CD4-positive, alpha-beta memory T cell (primary cell): Measurements from ENCODE around the gene SCFD2. TPM values are rescaled to one million over a fixed set of nuclear protein-coding genes. Genes with fewer than 3 reads are reported as not detected.

Experiments used
- CTCF ChIA-PET: fragments of 350-600 bp; sonication (Branson Sonifier 250); formaldehyde crosslinking; loops from one replicate; lab custom pipeline; 2021; ENCODE audit warnings: inconsistent platforms; ENCODE audit not compliant: partially characterized antibody; lab: Charles Lee
- POLR2A ChIA-PET: fragments of 350-600 bp; sonication (Branson Sonifier 250); formaldehyde crosslinking; loops from one replicate; lab custom pipeline; 2021; ENCODE audit not compliant: partially characterized antibody; lab: Charles Lee
- DNase-seq, 5 donors: peaks; one replicate each; pipeline versions ENCODE4 v3.0.0 to v3.0.0-alpha.2; 2020 to 2022; ENCODE audit warnings: mixed read lengths in 1 of 5
- H3K27ac ChIP-seq: one replicate; pipeline ENCODE4 v1.7.0; 2013; ENCODE audit warnings: low read depth, low read length
- H3K27me3 ChIP-seq: 2 replicates; pipeline ENCODE4 v1.7.0; 2013; ENCODE audit warnings: mild to moderate bottlenecking, low read length, moderate library complexity; ENCODE audit not compliant: insufficient read depth
- H3K36me3 ChIP-seq: 2 replicates; pipeline ENCODE4 v1.7.0; 2013; ENCODE audit warnings: mild to moderate bottlenecking, low read length, moderate library complexity; ENCODE audit not compliant: insufficient read depth
- H3K4me1 ChIP-seq: 2 replicates; pipeline ENCODE4 v1.7.0; 2013; ENCODE audit warnings: mild to moderate bottlenecking, low read length, moderate library complexity; ENCODE audit not compliant: insufficient read depth
- H3K4me3 ChIP-seq, 2 donors: one replicate each; pipeline ENCODE4 v1.7.0; 2013; ENCODE audit warnings: low read length in 2 of 2, mild to moderate bottlenecking in 1 of 2
- H3K9me3 ChIP-seq, 2 donors: one replicate each; pipeline ENCODE4 v1.7.0; 2013; ENCODE audit warnings: low read length in 2 of 2, control low read depth in 1 of 2; ENCODE audit not compliant: control insufficient read depth in 1 of 2
- H3K27ac Mint-ChIP-seq, 7 donors: one replicate each; pipeline ENCODE4 v1.8.0; 2020 to 2021; ENCODE audit warnings: mixed read lengths in 7 of 7, mild to moderate bottlenecking in 6 of 7, inconsistent platforms in 3 of 7, moderate library complexity in 3 of 7
- H3K27me3 Mint-ChIP-seq, 2 donors: one replicate each; pipeline ENCODE4 v1.8.0; 2020 to 2021; ENCODE audit warnings: mixed read lengths in 2 of 2
- H3K36me3 Mint-ChIP-seq, 2 donors: one replicate each; pipeline ENCODE4 v1.8.0; 2020 to 2021; ENCODE audit warnings: mixed read lengths in 2 of 2, inconsistent platforms in 1 of 2, mild to moderate bottlenecking in 1 of 2
- H3K4me1 Mint-ChIP-seq, 4 donors: one replicate each; pipeline ENCODE4 v1.8.0; 2020 to 2021; ENCODE audit warnings: mixed read lengths in 4 of 4, mild to moderate bottlenecking in 1 of 4
- H3K4me3 Mint-ChIP-seq, 8 donors: one replicate each; pipeline ENCODE4 v1.8.0; 2020 to 2021; ENCODE audit warnings: mixed read lengths in 8 of 8, mild to moderate bottlenecking in 7 of 8, moderate library complexity in 6 of 8, inconsistent platforms in 3 of 8
- H3K9me3 Mint-ChIP-seq, 8 donors: one replicate each; pipeline ENCODE4 v1.8.0; 2020 to 2021; ENCODE audit warnings: mixed read lengths in 8 of 8, mild to moderate bottlenecking in 5 of 8, inconsistent platforms in 3 of 8, moderate library complexity in 1 of 8
- intact Hi-C: fragments of 100-400 bp; cut with micrococcal nuclease; formaldehyde crosslinking; loops from one replicate; pipeline ENCODE4 v1.15.1; 2023
- polyA plus RNA-seq, 2 donors: library from polyadenylated mRNA; unstranded; fragments of 300-500 nt; fragmentation: Illumina TruSeq; gene quantifications; one replicate each; pipeline ENCODE4 v1.2.3, GENCODE V29; 2021
- total RNA-seq, 2 experiments: library from RNA; stranded (reverse); gene quantifications; one replicate each; pipeline ENCODE4 v1.2.3, GENCODE V29; 2021

Gene SCFD2
- total and polyA plus RNA-seq, 4 experiments from 2014 or later: 12.4 to 21.2 (median 13.5) TPM

DNA sequence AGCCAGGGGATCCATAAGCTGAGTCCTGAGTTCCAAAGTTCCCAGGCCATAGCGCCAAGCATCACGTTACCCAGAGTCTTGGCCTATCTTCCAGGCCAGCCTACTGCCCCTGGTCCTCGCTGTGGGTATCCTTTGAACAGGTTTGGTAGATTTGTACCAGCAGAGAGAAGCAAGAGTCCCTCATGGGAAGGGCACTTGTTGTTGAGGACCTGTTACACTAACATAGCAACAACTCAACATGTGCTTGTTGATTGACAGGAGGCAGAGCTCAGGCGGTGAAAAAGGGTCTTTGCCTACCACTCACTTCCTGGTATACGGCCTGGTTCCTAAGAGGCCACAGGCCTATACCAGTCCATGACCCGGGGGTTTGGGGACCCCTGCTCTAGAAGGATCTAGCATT lies 365.3 kb downstream of the SCFD2 start:
- H3K9me3 Mint-ChIP-seq: no peaks in the 10 kb centered on the region
- peaks cover 0 to 8% of the 10 kb centered on the region in 2 donors for H3K36me3 Mint-ChIP-seq
- POLR2A ChIA-PET: no interaction called here
- Histone ChIP-seq H3K36me3 (no peaks in the 10 kb centered on the region), H3K4me3 (no peak overlapping the region), H3K27me3 (no peaks in the 10 kb centered on the region), H3K27ac (no peak overlapping the region), H3K9me3 (no peaks in the 10 kb centered on the region), H3K4me1 (no peaks in the 10 kb centered on the region)
- peaks cover 0 to 4% (median under 1%) of the 10 kb centered on the region in 4 donors for H3K4me1 Mint-ChIP-seq
- H3K27ac Mint-ChIP-seq: no peak overlapping the region
- DNase-seq: no peak
- intact Hi-C loops: no loop called here
- no peaks in the 10 kb centered on the region for H3K27me3 Mint-ChIP-seq
- H3K4me3 Mint-ChIP-seq: no peak overlapping the region
- CTCF ChIA-PET: no interaction called here

DNA sequence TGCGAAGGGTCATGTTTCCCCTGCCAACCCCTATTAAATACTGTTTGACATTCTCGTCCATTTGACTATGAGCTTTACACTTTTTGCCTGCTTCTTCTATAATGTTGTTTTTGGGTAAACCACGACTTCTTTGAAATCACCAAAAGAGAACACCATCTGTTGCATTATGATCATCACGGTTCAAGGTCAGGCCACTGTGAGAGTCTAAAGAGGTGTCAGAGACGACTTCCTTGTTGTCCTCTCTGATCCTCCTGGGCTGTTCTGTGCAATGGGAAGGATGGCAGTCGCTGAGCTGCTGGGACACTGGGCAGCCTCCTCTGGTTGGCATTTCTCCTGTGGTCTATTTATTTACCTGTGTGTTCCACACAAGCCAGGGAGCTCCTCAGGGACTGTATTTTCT lies 366.2 kb downstream of the SCFD2 start:
- peaks cover 0 to 8% of the 10 kb centered on the region in 2 donors for H3K36me3 Mint-ChIP-seq
- ChIA-PET POLR2A (no interaction called here), CTCF (interaction anchor here (1.1 kb wide), 1 partner anchor 12 kb away, joined by 3 read pairs; no protein-coding TSS in a partner anchor)
- H3K4me1 Mint-ChIP-seq: peaks cover 0 to 4% (median under 1%) of the 10 kb centered on the region in 4 donors
- Histone ChIP-seq H3K27ac (no peak overlapping the region), H3K4me3 (no peak overlapping the region), H3K36me3 (no peaks in the 10 kb centered on the region), H3K4me1 (no peaks in the 10 kb centered on the region), H3K9me3 (no peaks in the 10 kb centered on the region), H3K27me3 (no peaks in the 10 kb centered on the region)
- intact Hi-C loops: no loop called here
- H3K27ac Mint-ChIP-seq: peak overlapping the region in 1 of 7 donors; percentile 42
- no peaks in the 10 kb centered on the region for H3K27me3 Mint-ChIP-seq
- H3K9me3 Mint-ChIP-seq: no peaks in the 10 kb centered on the region
- no peak overlapping the region for H3K4me3 Mint-ChIP-seq
- DNase-seq: no peak

DNA sequence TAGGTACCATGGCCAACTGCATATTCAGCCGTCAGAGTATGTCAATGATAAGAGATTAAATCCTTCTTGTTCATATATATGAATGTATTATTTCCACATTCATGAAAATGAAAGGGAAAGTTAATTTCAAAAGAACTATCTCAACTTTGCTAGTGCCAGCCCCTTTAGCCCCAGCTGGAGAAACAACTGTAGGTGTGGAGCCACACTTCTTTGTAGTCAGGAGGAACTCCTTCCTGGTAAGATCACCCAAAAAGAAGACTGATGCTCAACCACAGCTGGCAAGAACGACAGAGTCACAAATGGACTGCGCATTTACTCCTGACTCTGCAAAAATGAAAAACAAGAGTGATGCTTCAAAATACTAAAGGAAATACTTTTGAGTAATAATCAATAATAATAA lies 367.4 kb downstream of the SCFD2 start:
- no peaks in the 10 kb centered on the region for H3K9me3 ChIP-seq
- H3K4me3 ChIP-seq: no peak overlapping the region
- CTCF ChIA-PET: interaction anchor here (1.7 kb wide), 1 partner anchor 12 kb away, joined by 5 read pairs; no protein-coding TSS in a partner anchor
- Mint-ChIP-seq H3K9me3 (no peaks in the 10 kb centered on the region), H3K4me3 (no peak overlapping the region), H3K36me3 (peaks cover 0 to 11% of the 10 kb centered on the region in 2 donors), H3K27ac (no peak overlapping the region), H3K27me3 (no peaks in the 10 kb centered on the region), H3K4me1 (peaks cover 0 to 2% (median under 1%) of the 10 kb centered on the region in 4 donors)
- H3K27me3 ChIP-seq: no peaks in the 10 kb centered on the region
- H3K4me1 ChIP-seq: no peaks in the 10 kb centered on the region
- no peaks in the 10 kb centered on the region for H3K36me3 ChIP-seq
- intact Hi-C loops: no loop called here
- no peak for DNase-seq
- H3K27ac ChIP-seq: no peak overlapping the region
- POLR2A ChIA-PET: no interaction called here

DNA sequence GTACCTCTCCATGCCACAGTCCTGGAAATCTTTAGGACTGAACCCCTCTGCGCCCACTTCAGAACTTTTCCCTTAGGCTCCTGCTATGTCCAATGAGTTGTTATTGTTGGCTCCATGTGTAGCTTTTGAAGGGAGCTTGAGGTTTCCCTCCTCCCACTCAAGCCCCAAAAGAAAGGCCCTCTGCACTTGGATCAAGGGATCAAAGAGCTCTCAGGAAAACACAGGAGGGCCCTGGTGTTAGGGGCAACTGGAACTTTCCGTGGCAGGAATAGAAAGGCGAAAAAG lies 368.8 kb downstream of the SCFD2 start:
- H3K4me1 Mint-ChIP-seq: peaks cover 0 to 2% (median 0%) of the 10 kb centered on the region in 4 donors
- no peaks in the 10 kb centered on the region for H3K4me1 ChIP-seq
- H3K36me3 ChIP-seq: no peaks in the 10 kb centered on the region
- DNase-seq: no peak
- H3K27ac ChIP-seq: no peak overlapping the region
- no peak overlapping the region for H3K4me3 Mint-ChIP-seq
- no peak overlapping the region for H3K4me3 ChIP-seq
- H3K27me3 Mint-ChIP-seq: no peaks in the 10 kb centered on the region
- H3K9me3 Mint-ChIP-seq: no peaks in the 10 kb centered on the region
- ChIA-PET CTCF (no interaction called here), POLR2A (no interaction called here)
- no peaks in the 10 kb centered on the region for H3K9me3 ChIP-seq
- no peaks in the 10 kb centered on the region for H3K27me3 ChIP-seq
- intact Hi-C loops: no loop called here
- H3K27ac Mint-ChIP-seq: no peak overlapping the region
- peaks cover 0 to 14% of the 10 kb centered on the region in 2 donors for H3K36me3 Mint-ChIP-seq

DNA sequence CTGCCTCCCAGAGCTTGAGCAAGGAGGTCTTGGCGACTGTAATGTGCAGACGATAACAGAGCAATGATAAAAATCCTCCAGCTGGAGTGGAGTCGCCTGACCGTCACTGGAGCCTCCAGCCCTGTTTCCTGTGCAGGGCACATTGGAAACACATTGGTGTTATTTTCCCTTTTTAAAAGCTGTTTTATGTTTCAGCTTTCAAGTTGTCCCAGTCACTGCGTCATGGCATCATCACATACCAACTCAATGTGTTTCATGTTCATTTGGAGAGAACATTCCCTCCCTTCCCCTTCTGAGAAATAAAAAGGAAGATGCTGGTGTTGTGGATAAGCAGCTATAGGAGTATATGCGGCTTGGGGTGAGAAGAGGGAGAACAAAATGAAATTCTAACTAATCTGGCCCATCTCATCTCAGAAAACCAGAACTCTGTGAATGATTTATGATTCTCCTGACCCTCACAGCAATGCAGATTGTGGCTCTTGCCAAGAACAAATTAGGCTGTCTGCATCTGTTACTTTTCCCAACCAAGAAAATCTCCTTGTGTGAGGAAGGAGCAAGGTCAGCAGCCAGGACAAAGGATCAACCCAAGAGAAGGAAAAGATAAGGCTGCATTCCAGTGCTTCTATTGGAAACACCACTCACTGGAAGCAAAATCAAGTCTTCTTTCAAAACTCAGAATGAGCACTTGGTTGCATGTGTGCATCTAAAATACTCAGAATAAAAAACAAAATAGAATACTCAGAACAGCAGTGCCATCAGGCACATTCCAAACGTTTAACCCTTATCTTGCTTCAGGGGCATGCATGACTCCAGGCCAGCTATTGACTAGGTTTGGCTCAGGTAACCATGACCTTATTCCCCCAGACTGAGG lies 369.4 kb downstream of the SCFD2 start:
- CTCF ChIA-PET: no interaction called here
- Histone ChIP-seq H3K36me3 (no peaks in the 10 kb centered on the region), H3K27me3 (no peaks in the 10 kb centered on the region), H3K4me1 (no peaks in the 10 kb centered on the region), H3K27ac (no peak overlapping the region), H3K9me3 (no peaks in the 10 kb centered on the region), H3K4me3 (no peak overlapping the region)
- H3K4me1 Mint-ChIP-seq: peaks cover 0 to 2% (median 0%) of the 10 kb centered on the region in 4 donors
- no peaks in the 10 kb centered on the region for H3K27me3 Mint-ChIP-seq
- H3K27ac Mint-ChIP-seq: no peak overlapping the region
- H3K9me3 Mint-ChIP-seq: no peaks in the 10 kb centered on the region
- peaks cover 0 to 17% of the 10 kb centered on the region in 2 donors for H3K36me3 Mint-ChIP-seq
- intact Hi-C loops: no loop called here
- peak overlapping the region in 1 of 8 donors; percentile 4 for H3K4me3 Mint-ChIP-seq
- no peak for DNase-seq
- POLR2A ChIA-PET: no interaction called here

DNA sequence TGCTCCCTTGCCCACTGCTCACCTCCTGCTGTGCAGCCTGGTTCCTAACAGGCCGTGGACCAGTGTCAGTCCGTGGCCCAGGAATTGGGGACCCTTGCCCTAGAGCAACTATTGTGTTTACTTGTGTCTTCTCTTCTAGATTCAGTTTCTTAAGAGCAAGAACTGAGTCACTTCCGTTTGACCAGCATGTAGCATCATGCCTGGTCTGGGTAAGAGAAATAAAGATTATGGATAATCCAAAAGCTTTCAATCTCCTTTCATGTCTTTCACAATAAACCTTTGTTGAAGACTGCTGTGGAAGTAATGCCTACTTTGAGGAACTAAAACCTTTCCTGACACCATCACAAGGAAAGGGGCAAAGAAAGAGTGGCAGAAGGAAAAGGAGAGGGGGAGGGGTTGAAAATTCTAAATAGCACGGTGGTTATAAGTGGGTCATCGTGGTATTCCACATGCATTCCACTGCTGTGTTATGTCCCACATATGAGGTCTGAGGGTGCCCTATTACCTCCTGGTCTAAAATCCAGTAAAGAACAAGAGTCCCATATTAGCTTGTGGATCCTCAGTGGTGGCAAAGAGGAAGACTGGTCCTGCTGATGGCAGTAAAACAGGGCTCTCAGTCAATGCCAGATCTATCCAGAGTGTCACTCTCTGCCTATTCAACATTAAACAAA lies 370.4 kb downstream of the SCFD2 start:
- H3K27ac ChIP-seq: no peak overlapping the region
- Mint-ChIP-seq H3K27me3 (no peaks in the 10 kb centered on the region), H3K9me3 (no peaks in the 10 kb centered on the region), H3K4me1 (peaks cover 0 to 2% (median 0%) of the 10 kb centered on the region in 4 donors), H3K36me3 (peaks cover 0 to 19% of the 10 kb centered on the region in 2 donors), H3K27ac (no peak overlapping the region), H3K4me3 (no peak overlapping the region)
- intact Hi-C loops: no loop called here
- POLR2A ChIA-PET: no interaction called here
- H3K4me3 ChIP-seq: no peak overlapping the region
- CTCF ChIA-PET: no interaction called here
- no peaks in the 10 kb centered on the region for H3K36me3 ChIP-seq
- no peaks in the 10 kb centered on the region for H3K9me3 ChIP-seq
- DNase-seq: no peak
- H3K4me1 ChIP-seq: no peaks in the 10 kb centered on the region
- no peaks in the 10 kb centered on the region for H3K27me3 ChIP-seq

DNA sequence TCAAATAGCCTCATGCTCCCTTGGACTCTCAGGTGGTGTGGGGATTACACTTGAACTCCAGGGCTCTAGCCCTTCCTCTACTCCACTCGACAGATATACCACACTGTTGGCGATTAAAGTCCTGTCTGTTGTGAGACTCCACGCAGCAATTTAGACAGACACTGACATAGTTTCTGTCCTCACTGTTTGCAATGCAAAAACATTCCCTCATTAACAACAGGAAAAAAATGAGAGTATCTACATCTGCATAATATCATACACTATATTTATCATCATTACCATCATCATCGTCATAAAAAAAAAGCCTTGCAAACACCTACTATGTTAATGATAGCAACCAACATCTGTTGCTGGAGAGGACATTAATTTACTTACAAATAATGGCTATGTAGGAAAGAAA lies 371.3 kb downstream of the SCFD2 start:
- Histone ChIP-seq H3K4me3 (no peak overlapping the region), H3K27ac (no peak overlapping the region), H3K36me3 (no peaks in the 10 kb centered on the region), H3K27me3 (no peaks in the 10 kb centered on the region), H3K9me3 (no peaks in the 10 kb centered on the region), H3K4me1 (no peaks in the 10 kb centered on the region)
- H3K4me1 Mint-ChIP-seq: peaks cover 0 to 2% (median under 1%) of the 10 kb centered on the region in 4 donors
- no peaks in the 10 kb centered on the region for H3K27me3 Mint-ChIP-seq
- POLR2A ChIA-PET: no interaction called here
- no peak overlapping the region for H3K4me3 Mint-ChIP-seq
- peaks cover 0 to 16% of the 10 kb centered on the region in 2 donors for H3K36me3 Mint-ChIP-seq
- intact Hi-C loops: no loop called here
- H3K27ac Mint-ChIP-seq: no peak overlapping the region
- no peaks in the 10 kb centered on the region for H3K9me3 Mint-ChIP-seq
- no peak for DNase-seq
- CTCF ChIA-PET: interaction anchor here (1.0 kb wide), 1 partner anchor 12 kb away, joined by 3 read pairs; no protein-coding TSS in a partner anchor
